Measurements from ENCODE around the gene TMEM181.
A peak's percentile ranks its signal among the peaks of the same experiment; 100 is the strongest.

TMEM181 gene

DNA sequence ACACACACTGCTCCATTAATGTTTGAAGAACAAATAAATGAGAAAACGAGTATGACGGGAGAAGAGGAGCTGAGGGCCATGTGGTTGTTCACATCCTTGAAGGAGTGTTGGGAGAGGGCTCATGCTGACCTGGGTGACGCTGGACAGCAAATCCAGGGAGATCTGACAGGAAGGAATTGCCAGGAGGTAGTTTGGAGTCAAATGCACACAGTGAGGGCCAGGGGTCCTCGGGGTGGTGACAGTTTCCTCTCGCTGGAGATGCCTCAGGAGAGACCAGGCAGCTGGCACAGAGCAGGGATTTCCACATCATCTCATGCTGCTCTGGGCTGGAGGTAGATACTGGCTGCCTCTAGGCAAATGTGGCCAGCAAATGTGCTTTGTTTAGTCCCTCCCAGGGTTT is 2.0 kb upstream of the TMEM181 start:
- TF ChIP-seq, protein P1, sequence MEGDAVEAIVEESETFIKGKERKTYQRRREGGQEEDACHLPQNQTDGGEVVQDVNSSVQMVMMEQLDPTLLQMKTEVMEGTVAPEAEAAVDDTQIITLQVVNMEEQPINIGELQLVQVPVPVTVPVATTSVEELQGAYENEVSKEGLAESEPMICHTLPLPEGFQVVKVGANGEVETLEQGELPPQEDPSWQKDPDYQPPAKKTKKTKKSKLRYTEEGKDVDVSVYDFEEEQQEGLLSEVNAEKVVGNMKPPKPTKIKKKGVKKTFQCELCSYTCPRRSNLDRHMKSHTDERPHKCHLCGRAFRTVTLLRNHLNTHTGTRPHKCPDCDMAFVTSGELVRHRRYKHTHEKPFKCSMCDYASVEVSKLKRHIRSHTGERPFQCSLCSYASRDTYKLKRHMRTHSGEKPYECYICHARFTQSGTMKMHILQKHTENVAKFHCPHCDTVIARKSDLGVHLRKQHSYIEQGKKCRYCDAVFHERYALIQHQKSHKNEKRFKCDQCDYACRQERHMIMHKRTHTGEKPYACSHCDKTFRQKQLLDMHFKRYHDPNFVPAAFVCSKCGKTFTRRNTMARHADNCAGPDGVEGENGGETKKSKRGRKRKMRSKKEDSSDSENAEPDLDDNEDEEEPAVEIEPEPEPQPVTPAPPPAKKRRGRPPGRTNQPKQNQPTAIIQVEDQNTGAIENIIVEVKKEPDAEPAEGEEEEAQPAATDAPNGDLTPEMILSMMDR (IDR thresholded peaks at IDR 0.05; ENCODE audit: low read depth, low read length, missing control alignments) = no peak
- in situ Hi-C loops (cut with HindIII; ENCODE audit: low pct_ligation_motif_present, low sequenced_read_pairs) = no loop called here
- Histone ChIP-seq H3K27ac (no peak overlapping the region), H3K27me3 (replicated peaks) (no peaks in the 10 kb centered on the region), H3K36me3 (replicated peaks) (no peaks in the 10 kb centered on the region), H3K4me3 (ENCODE audit: low read depth, low read length) (no peak overlapping the region)
- DNase-seq = no peak

DNA sequence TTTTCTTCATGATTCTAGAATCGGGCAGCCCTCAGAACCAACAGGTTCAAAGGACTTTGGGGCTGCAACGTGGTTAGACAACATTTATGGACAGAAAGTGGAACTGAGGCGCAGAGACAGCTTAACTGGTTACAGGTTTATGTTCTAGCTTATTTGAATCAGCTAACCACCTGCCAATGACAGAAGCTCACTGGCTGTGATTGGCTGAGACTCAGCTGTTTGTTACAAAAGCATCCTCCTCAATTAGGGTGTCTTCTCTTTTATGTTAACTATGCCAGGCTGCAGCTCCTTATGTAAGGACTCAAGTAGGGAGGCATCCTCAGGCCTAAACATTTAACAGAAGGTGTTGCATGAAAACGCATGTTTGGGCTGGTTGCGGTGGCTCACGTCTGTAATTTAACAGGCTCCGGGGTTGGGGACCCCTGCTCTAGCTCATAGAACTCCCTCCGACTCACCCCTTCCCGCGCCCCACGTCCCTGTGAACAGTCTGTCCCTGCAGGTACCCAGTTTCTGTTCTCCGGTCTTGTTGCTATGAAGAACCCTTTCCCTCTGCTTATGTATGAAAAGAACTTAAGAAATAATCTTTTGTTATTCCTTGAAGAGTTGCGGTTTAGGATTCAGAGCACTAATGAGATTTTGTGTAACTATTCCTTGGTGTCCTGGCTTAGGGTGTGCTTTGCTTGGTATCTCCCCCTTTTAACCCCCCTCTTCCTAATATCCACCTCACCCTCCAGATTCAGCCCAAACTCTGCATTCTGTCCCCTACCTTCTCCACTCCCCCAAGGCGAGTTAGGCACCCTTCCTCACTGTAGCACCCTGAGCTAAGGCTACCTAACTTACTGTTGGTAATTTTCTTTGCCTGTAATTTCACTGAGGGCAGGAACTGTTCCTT is 1.2 kb upstream of the TMEM181 start:
- Histone ChIP-seq H3K36me3 (replicated peaks) (no peaks in the 10 kb centered on the region), H3K27me3 (replicated peaks) (no peaks in the 10 kb centered on the region), H3K27ac (no peak overlapping the region), H3K4me3 (ENCODE audit: low read depth, low read length) (no peak overlapping the region)
- TF ChIP-seq, protein P1 (IDR thresholded peaks at IDR 0.05; ENCODE audit: low read depth, low read length, missing control alignments) = no peak
- no peak for DNase-seq
- in situ Hi-C loops (cut with HindIII; ENCODE audit: low pct_ligation_motif_present, low sequenced_read_pairs) = no loop called here

DNA sequence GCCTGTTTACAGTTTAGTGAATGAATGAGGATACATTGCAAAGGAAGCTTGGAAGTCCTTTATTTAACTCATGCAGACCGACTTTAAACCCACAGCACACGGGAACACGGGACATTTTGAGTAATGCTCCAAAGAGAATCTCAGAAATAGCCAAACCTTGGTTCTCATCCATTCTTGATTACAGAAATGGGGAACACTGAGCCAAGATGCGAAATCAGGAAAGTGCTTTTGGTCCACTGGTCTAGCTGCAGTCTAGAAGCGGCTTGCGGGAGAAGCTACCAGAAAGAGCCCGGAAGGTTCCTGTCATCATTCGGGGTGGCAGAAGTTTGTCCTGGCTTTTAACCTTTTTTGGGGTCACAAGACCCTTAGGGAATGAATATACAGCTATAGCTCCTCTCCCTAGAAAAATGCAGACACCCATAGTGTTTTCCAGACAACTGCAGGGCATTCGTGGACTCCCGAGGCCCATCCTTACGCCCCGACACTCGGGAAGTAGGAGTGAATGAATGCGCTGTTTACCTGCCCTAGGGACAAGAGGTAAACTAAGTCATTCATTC is 475 bp upstream of the TMEM181 start:
- in situ Hi-C loops (cut with HindIII; ENCODE audit: low pct_ligation_motif_present, low sequenced_read_pairs) = no loop called here
- Histone ChIP-seq H3K36me3 (replicated peaks) (no peaks in the 10 kb centered on the region), H3K27ac (peak overlapping the region; percentile 60), H3K27me3 (replicated peaks) (no peaks in the 10 kb centered on the region), H3K4me3 (ENCODE audit: low read depth, low read length) (peak overlapping the region; percentile 82)
- TF ChIP-seq, protein P1 (IDR thresholded peaks at IDR 0.05; ENCODE audit: low read depth, low read length, missing control alignments) = no peak
- DNase-seq = no peak

DNA sequence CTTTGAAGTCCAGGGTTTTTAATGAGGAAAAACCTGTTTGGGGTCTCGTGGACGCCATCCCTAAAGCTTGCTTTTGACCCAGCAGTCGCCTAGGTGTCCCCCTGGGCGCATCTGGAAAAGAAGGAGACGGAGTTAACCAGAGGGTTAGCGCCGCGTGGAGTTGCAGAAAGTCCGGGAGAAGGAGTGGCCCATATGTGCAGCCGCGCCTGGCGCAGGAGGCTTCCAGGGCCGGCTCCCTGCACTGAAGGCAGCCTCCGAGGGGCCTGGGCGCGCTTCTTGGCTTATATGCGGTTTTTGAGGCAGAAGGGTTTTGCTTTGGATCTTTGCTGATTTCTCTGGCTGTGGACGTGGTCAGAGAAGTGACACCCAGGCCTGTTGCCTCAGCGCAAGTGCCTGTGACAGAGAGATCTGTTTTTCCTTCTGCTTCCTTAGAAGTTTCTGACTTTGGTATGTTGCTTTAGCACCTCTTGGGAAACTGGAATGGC is 987 bp downstream of the TMEM181 start:
- no peak for DNase-seq
- Histone ChIP-seq H3K36me3 (replicated peaks) (no peaks in the 10 kb centered on the region), H3K27ac (peak overlapping the region; percentile 60), H3K4me3 (ENCODE audit: low read depth, low read length) (peak overlapping the region; percentile 82), H3K27me3 (replicated peaks) (no peaks in the 10 kb centered on the region)
- TF ChIP-seq, protein P1 (IDR thresholded peaks at IDR 0.05; ENCODE audit: low read depth, low read length, missing control alignments) = no peak
- in situ Hi-C loops (cut with HindIII; ENCODE audit: low pct_ligation_motif_present, low sequenced_read_pairs) = no loop called here

DNA sequence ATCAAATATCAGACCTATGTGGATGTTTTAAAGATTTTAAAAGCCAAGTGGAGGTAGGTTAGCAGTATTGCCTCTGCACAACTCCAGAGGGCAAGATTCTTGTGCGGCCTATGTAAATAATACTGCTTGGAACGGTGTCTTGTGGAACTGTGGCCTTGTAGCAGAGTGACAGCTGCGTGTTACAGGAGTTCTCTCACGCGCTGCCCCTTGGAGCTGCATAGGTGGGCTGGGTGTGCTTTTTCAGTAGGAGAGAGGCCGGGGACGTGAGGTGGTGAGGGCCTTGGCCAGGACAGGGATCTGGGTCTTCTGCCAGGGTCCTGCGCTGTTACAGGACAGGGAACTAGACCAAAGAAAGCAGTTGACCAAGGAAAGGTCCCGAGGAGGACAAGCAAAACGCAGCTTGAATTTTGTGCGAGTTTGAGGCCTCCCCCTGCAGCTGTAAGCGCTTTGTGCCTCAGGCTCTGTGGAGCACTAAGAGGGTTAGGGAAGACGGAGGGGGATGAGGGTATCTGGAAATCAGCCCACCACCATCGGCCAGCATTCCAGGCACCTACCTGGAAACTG is 1.5 kb downstream of the TMEM181 start:
- Histone ChIP-seq H3K27ac (no peak overlapping the region), H3K36me3 (replicated peaks) (no peaks in the 10 kb centered on the region), H3K4me3 (ENCODE audit: low read depth, low read length) (peak overlapping the region; percentile 82), H3K27me3 (replicated peaks) (no peaks in the 10 kb centered on the region)
- TF ChIP-seq, protein P1 (IDR thresholded peaks at IDR 0.05; ENCODE audit: low read depth, low read length, missing control alignments) = no peak
- in situ Hi-C loops (cut with HindIII; ENCODE audit: low pct_ligation_motif_present, low sequenced_read_pairs) = no loop called here
- DNase-seq = no peak

Measured in brain microvascular endothelial cell (primary cell).